GM19468 (cell line): ENCODE measurements around the gene KLHL14.
"Not testable (repeated sequence)": the region's sequence is repeated elsewhere in the genome, so short reads cannot be mapped to it uniquely, and the experiment has no call there.

Source experiments
- ATAC-seq: cut with Tn5 transposase; IDR thresholded peaks from one replicate; pipeline ENCODE4 v1.9.1; 2021; ENCODE audit warnings: mild to moderate bottlenecking, moderate library complexity, moderate number of reproducible peaks; ENCODE audit not compliant: unreplicated experiment; ENCODE audit errors: extremely low read depth

KLHL14 gene

DNA sequence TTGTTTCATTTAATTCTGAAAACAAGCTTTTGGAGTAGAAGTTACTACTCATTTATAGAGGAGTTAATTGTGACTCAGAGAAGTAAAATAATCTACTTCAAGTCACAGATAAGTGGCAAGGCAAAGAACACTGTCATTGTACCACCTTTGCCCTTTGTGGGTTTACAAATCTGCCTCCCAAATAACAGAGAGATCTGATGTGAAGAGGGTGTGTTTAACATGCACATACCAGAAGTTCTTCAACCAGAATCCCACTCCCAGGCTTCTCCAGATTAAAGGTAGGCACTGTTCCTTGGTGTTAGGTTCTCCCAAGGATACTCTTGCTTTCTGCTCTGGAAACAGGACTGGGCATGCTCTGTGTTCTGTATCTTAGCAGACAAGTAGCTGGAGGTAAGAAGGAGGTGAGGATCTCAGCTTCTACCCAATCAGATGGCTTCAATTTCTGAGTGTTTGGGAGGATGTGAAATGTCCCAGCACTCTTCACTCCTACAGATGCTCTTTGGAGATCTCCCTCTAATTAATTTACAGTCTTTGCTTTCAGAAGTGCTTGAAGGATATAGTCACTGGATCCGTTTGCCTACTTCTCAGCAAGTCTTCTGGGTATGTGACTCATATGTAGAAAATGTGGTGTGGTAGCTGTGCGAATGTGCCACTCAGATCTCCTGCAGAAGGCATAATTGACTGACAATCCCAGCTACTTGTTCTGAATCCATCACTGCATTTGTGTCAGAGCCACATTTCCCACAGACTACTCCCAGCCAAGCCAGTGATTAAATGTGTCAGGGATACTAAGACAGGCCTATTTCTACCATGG lies 111.1 kb downstream of the KLHL14 start:
- ATAC-seq, result no peak

GRCh38 chr18:32654507-32654906 lies 118.3 kb downstream of the KLHL14 start:
- ATAC-seq, result not testable (repeated sequence)

DNA sequence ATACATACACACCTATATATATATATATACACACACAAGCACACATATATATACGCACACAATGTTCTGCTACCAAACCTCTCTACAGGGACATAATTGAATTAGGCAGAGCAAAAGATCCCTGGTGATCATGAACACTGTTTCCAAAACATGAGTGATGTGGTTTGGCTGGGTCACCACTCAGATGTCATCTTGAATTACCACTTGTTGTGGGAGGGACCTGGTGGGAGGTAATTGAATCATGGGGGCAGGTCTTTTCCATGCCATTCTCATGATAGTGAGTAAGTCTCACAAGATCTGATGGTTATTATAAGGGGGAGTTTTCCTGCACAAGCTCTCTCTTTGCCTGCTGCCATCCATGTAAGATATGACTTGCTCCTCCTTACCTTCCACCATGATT lies 135.2 kb downstream of the KLHL14 start:
- not testable (repeated sequence) for ATAC-seq

DNA sequence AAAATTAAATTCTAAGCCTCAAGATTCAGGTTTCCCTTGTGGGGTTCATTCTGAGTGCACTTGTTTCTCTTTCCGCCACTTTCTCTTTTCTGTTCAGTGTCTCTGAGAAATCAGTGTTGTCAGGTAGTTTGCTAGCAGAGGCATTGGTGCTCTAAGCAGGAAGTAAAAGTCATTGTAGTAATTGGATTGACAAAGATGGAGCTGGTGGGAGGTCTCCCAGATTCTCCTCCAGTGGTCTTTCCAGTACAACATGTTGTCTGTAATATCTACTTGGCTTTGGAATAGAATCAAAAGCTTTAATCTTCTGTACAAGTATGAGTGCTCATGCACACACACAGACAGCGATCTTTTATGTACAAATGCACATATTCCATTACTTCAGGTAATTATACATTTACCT lies 135.6 kb downstream of the KLHL14 start:
- ATAC-seq, result no peak

DNA sequence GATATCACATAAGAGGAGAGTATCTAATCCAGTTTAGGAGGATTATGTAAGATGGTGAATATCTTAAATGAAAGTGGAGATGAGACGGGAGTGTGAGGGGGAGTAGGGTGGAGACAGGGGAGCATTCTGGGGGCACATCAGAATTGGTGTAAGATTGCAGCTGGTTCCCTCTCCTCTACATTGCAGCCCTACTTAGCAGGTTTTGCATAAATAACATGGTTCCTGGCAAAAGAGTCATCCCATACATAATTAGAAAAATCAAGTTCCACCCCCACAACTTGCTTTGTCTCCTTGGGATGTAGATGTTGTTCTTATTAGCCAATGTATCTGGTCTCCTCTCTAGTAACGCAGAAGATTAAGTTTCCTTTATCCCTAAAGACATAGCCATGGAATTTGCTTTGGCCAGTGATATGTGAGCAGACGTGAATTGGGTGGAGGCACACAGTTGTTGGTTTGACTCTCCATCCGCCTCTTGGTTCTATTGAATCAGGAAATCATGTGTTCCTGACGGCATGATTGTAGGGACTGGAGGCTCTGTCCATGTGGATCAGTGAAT lies 137.9 kb downstream of the KLHL14 start:
- ATAC-seq, result no peak

GRCh38 chr18:32629981-32630700 lies 142.7 kb downstream of the KLHL14 start:
- ATAC-seq, result no peak

- no peak for ATAC-seq
Measured at GRCh38 chr18:32629292-32629691, 143.5 kb downstream of the KLHL14 start.

- no peak for ATAC-seq
Measured at GRCh38 chr18:32624182-32624723, 148.6 kb downstream of the KLHL14 start.

DNA sequence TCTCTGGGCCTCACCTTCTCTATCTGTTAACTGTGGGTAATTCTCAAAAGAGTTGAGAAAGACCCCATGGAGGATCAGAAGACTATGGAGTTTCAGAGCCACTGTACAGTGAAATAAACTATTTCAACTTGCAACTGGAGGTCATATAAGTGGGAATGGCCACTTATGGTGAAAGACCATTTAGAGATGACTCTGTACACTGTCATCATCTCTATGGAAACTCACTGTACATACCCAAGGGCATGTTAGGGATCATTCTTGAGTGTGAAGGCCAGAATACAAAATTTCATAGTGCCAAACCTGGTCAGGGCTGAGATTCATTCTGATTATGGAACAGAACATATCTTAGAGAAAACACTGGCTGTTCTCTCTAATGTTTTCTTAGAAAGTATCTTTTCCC lies 149.3 kb downstream of the KLHL14 start:
- ATAC-seq, result no peak
